Kidney glomerular epithelial cell (primary cell): ENCODE results near the gene ZBTB34.

Experiments
- DNase-seq: peaks from one replicate; lab custom pipeline; 2025; lab: John Stamatoyannopoulos, UW

The ZBTB34 gene

GRCh38 chr9:126844085-126844484 is 16.4 kb upstream of the ZBTB34 start:
- DNase-seq = peak; percentile 71

- no peak for DNase-seq
Measured at GRCh38 chr9:126847051-126847450, 13.4 kb upstream of the ZBTB34 start.

- DNase-seq = no peak
Measured at GRCh38 chr9:126849591-126850225, 10.7 kb upstream of the ZBTB34 start.

GRCh38 chr9:126851286-126851880 is 9.1 kb upstream of the ZBTB34 start:
- no peak for DNase-seq

GRCh38 chr9:126852086-126852688 is 8.3 kb upstream of the ZBTB34 start:
- no peak for DNase-seq

GRCh38 chr9:126853667-126854066 is 6.8 kb upstream of the ZBTB34 start:
- peak; percentile 32 for DNase-seq

- DNase-seq = no peak
Measured at GRCh38 chr9:126854734-126855133, 5.7 kb upstream of the ZBTB34 start.

- no peak for DNase-seq
Measured at GRCh38 chr9:126856326-126856877, 4.0 kb upstream of the ZBTB34 start.

GRCh38 chr9:126857261-126857960 is 3.0 kb upstream of the ZBTB34 start:
- DNase-seq = no peak

GRCh38 chr9:126859111-126859510 is 1.3 kb upstream of the ZBTB34 start:
- DNase-seq = no peak

GRCh38 chr9:126860757-126861466 is 473 bp downstream of the ZBTB34 start:
- DNase-seq = no peak

GRCh38 chr9:126861707-126862103 is 1.3 kb downstream of the ZBTB34 start:
- DNase-seq = no peak

- no peak for DNase-seq
Measured at GRCh38 chr9:126862104-126862761, 1.8 kb downstream of the ZBTB34 start.

GRCh38 chr9:126864771-126865170 is 4.3 kb downstream of the ZBTB34 start:
- no peak for DNase-seq

GRCh38 chr9:126869368-126869767 is 8.9 kb downstream of the ZBTB34 start:
- DNase-seq = no peak

GRCh38 chr9:126872516-126872915 is 12.1 kb downstream of the ZBTB34 start:
- no peak for DNase-seq

GRCh38 chr9:126874546-126875314 is 14.3 kb downstream of the ZBTB34 start:
- DNase-seq = no peak

GRCh38 chr9:126875756-126876510 is 15.5 kb downstream of the ZBTB34 start:
- DNase-seq = no peak

GRCh38 chr9:126876531-126876930 is 16.1 kb downstream of the ZBTB34 start:
- no peak for DNase-seq

- no peak for DNase-seq
Measured at GRCh38 chr9:126877418-126877817, 17.0 kb downstream of the ZBTB34 start.
